ENCODE results near the gene GALNT2.

GALNT2 gene

DNA sequence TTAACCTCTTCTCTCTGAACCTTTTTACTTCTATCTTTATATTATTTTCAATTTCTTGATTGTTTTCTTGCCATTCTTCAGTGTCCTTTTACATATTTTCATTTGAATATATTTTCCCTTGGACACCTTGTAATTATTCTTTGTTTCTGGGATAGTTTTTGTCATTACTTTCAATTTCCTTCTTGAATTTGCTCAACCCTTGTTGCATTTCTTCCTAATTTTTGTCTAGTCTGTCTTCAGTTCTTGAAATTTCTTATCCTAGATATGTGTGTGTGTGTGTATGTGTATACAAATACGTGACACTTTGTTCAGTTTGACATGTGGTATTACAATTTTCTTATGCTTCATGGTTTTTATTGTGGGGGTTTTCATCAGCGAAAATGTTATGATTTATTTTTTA, 1.9 kb upstream of the GALNT2 start:
- H3K9me3 ChIP-seq, result no peaks in the 10 kb centered on the region
- no peak overlapping the region for H3K4me3 ChIP-seq (ENCODE audit: low read depth in 1 of 2, low read length in 1 of 2)
- H3K27ac ChIP-seq, result no peak overlapping the region
- H3K27me3 ChIP-seq, result peaks cover 13% of the 10 kb centered on the region
- TF ChIP-seq, protein P1, sequence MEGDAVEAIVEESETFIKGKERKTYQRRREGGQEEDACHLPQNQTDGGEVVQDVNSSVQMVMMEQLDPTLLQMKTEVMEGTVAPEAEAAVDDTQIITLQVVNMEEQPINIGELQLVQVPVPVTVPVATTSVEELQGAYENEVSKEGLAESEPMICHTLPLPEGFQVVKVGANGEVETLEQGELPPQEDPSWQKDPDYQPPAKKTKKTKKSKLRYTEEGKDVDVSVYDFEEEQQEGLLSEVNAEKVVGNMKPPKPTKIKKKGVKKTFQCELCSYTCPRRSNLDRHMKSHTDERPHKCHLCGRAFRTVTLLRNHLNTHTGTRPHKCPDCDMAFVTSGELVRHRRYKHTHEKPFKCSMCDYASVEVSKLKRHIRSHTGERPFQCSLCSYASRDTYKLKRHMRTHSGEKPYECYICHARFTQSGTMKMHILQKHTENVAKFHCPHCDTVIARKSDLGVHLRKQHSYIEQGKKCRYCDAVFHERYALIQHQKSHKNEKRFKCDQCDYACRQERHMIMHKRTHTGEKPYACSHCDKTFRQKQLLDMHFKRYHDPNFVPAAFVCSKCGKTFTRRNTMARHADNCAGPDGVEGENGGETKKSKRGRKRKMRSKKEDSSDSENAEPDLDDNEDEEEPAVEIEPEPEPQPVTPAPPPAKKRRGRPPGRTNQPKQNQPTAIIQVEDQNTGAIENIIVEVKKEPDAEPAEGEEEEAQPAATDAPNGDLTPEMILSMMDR (IDR thresholded peaks at IDR 0.05), result no peak
- H3K4me1 ChIP-seq (ENCODE audit: control insufficient read depth in 1 of 2, insufficient read depth in 1 of 2, low read depth in 1 of 2, low read length in 1 of 2), result peaks cover 25 to 35% of the 10 kb centered on the region in 2 experiments
- no peaks in the 10 kb centered on the region for H3K36me3 ChIP-seq

DNA sequence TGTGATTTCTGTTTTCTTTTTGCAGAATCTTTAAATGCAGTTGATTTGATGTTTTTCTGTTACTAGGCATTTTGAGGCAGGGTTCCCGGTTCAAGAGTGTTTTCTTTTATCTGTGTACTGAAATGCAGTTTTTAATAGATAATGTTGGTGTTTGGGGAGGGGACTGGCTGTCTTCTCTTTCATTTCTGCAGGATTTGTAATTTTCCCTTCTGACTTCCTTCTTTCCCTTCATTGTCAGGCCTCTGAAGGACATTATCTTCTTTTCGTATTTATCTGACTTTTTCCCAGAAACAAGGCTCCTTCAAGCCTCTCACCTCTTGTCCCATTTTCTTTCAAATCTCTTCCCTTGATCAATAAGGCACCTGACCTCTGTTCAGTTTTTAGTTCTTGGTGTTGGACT, 1.5 kb upstream of the GALNT2 start:
- TF ChIP-seq, protein P1 (IDR thresholded peaks at IDR 0.05), result no peak
- H3K36me3 ChIP-seq, result no peaks in the 10 kb centered on the region

GRCh38 chr1:230066031-230066430, 1.0 kb upstream of the GALNT2 start:
- TF ChIP-seq, protein P1 (IDR thresholded peaks at IDR 0.05), result no peak
- H3K4me1 ChIP-seq (ENCODE audit: control insufficient read depth in 1 of 2, insufficient read depth in 1 of 2, low read depth in 1 of 2, low read length in 1 of 2), result peaks cover 25 to 35% of the 10 kb centered on the region in 2 experiments
- H3K27ac ChIP-seq, result peak overlapping the region; percentile 83
- peak overlapping the region; percentile 70 to 75 for H3K4me3 ChIP-seq (ENCODE audit: low read depth in 1 of 2, low read length in 1 of 2)
- H3K27me3 ChIP-seq, result peaks cover 13% of the 10 kb centered on the region
- no peaks in the 10 kb centered on the region for H3K9me3 ChIP-seq
- H3K36me3 ChIP-seq, result no peaks in the 10 kb centered on the region

More for the DNA sequence above, 1.5 kb upstream of the GALNT2 start:
- Histone ChIP-seq H3K27me3 (peaks cover 13% of the 10 kb centered on the region), H3K4me3 (ENCODE audit: low read depth in 1 of 2, low read length in 1 of 2) (no peak overlapping the region), H3K4me1 (ENCODE audit: control insufficient read depth in 1 of 2, insufficient read depth in 1 of 2, low read depth in 1 of 2, low read length in 1 of 2) (peaks cover 25 to 35% of the 10 kb centered on the region in 2 experiments), H3K9me3 (no peaks in the 10 kb centered on the region), H3K27ac (no peak overlapping the region)

DNA sequence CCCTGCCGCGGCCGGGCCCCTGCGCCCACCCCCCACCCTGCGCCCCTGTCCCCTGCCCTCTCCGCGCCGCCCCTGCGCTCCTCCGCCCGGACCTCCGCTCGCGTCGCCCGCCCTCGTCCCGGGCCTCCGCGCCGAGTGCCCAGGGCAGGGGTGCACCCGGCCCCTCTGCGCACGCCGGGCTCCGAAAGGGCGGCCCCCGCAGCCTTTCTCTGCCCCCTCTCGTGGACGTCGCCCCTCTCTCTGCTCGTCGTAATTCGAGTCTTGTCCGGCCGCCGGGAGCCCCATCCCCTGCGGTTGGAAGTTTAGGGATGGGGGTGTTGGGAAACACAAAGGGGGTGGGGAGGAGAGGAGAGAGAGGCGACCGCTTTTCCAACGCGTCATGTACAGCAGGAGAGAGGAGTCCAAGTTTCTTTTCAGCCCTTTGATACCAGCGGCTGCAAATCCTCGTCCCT, 407 bp downstream of the GALNT2 start:
- H3K27me3 ChIP-seq, result peaks cover 13% of the 10 kb centered on the region
- TF ChIP-seq, protein P1 (IDR thresholded peaks at IDR 0.05), result no peak
- H3K27ac ChIP-seq, result peak overlapping the region; percentile 83
- peak overlapping the region; percentile 75 to 83 for H3K4me3 ChIP-seq (ENCODE audit: low read depth in 1 of 2, low read length in 1 of 2)
- H3K36me3 ChIP-seq, result no peaks in the 10 kb centered on the region
- H3K4me1 ChIP-seq (ENCODE audit: control insufficient read depth in 1 of 2, insufficient read depth in 1 of 2, low read depth in 1 of 2, low read length in 1 of 2), result peaks cover 19 to 29% of the 10 kb centered on the region in 2 experiments
- no peaks in the 10 kb centered on the region for H3K9me3 ChIP-seq

GRCh38 chr1:230067871-230068620, 1.0 kb downstream of the GALNT2 start:
- peaks cover 13% of the 10 kb centered on the region for H3K27me3 ChIP-seq
- peak overlapping the region; percentile 75 to 83 for H3K4me3 ChIP-seq (ENCODE audit: low read depth in 1 of 2, low read length in 1 of 2)
- no peaks in the 10 kb centered on the region for H3K9me3 ChIP-seq
- TF ChIP-seq, protein P1 (IDR thresholded peaks at IDR 0.05), result no peak
- H3K36me3 ChIP-seq, result no peaks in the 10 kb centered on the region
- peak overlapping the region; percentile 83 for H3K27ac ChIP-seq
- peaks cover 19 to 29% of the 10 kb centered on the region in 2 experiments for H3K4me1 ChIP-seq (ENCODE audit: control insufficient read depth in 1 of 2, insufficient read depth in 1 of 2, low read depth in 1 of 2, low read length in 1 of 2)
